ENCODE data around the gene DHX58.

DNA sequence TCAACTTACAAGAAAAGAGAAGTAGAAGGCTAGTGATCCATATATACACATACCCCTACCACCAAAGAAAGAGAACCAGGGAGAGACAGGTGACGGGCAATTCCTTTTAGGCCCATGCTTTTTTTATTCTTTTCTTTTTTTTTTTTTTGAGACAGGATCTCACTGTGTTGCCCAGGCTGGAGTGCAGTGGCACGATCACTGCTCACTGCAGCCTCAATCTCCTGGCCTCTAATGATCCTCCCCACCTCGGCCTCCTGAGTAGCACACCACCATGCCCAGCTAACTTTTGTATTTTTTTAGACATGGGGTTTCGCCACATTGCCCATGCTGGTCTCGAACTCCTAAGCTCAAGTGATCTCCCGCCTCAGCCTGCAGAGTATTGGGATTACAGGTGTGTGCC lies 14.9 kb upstream of the DHX58 start:
- TF ChIP-seq, protein P1, sequence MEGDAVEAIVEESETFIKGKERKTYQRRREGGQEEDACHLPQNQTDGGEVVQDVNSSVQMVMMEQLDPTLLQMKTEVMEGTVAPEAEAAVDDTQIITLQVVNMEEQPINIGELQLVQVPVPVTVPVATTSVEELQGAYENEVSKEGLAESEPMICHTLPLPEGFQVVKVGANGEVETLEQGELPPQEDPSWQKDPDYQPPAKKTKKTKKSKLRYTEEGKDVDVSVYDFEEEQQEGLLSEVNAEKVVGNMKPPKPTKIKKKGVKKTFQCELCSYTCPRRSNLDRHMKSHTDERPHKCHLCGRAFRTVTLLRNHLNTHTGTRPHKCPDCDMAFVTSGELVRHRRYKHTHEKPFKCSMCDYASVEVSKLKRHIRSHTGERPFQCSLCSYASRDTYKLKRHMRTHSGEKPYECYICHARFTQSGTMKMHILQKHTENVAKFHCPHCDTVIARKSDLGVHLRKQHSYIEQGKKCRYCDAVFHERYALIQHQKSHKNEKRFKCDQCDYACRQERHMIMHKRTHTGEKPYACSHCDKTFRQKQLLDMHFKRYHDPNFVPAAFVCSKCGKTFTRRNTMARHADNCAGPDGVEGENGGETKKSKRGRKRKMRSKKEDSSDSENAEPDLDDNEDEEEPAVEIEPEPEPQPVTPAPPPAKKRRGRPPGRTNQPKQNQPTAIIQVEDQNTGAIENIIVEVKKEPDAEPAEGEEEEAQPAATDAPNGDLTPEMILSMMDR (conservative IDR thresholded peaks at IDR 0.05 in 1 of 2, IDR thresholded peaks at IDR 0.05 in 1 of 2; ENCODE audit: extremely low read depth in 1 of 2, insufficient read depth in 1 of 2, low read depth in 1 of 2, low read length in 2 of 2): no peak
- TF ChIP-seq EZH2 (IDR thresholded peaks at IDR 0.05; ENCODE audit: borderline replicate concordance, low read length): no peak

Data from mammary epithelial cell (primary cell).